HG03469 (cell line): ENCODE data around the gene ANGPTL2.

Experiments
- ATAC-seq: cut with Tn5 transposase; IDR thresholded peaks from one replicate; pipeline ENCODE4 v1.9.1; 2021; ENCODE audit warnings: mild to moderate bottlenecking, moderate library complexity, moderate number of reproducible peaks; ENCODE audit not compliant: unreplicated experiment

The ANGPTL2 gene

DNA sequence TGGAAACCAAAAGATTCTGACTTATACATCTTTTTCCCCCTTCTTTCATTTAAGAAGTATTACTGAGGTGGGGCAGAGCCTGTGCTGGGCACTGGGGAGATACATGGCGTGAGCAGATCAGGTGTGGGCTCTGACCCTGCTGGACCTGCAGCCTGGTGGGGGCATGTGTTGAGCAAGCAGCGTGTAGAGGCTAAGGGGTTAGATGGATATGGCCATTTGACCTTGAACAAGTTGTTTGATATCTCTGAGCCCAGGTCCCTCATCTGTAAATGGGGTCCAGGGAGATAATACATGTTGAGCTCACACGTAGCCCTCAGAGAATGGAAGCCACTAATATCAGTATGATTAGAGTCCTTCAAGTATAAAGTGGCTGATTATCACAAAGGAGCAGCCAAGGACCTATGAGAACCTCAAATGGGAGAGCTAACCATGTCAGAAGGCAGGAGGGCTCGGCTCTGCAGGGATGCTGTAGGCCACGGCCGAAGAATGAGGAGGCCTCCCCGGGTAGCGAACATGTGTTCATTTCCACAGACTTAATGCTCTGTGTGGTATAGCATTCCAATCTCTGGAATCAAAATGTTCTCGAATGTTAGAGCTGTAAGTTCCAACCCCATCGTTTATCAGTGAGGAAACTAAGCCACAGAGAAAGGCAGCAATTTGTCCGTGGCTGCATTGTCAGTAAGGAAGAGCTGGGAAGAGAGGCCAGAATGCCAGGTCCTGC, 15.4 kb upstream of the ANGPTL2 start:
- no peak for ATAC-seq

DNA sequence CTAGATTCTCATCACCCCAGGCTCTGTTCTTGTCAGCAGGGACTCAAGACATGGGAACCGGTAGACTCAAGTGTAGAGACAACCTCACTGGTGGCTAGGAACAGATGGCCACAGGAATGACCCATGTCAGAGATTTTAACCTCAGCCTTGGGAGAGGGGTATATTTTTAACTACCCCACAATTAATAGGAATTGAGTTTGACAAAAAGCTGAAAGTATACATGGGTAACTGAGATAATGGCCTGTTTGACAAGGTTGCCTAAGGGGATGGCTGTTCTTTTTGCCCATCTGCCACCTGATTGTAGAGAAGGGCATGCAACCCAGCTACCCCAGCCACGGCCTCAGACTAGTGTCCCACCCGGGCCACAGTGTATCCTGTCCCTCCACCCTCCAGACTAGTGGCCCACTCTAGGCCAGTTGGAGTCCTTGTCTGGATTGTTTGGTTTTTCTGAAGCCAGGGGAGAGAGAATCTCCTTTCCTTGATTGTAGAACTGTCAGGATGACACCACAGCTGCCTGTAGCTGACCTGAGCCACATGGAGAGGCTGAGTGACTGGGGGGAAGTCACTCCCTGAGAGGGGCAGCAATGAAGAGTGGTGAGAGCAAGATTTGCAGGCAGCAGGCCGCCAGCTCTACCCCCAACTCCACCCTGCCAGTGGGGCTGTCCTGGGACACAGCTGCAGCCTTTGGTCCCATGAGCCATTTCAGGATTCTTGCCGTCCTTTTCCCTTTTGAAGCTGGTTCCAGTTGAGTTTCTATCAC, 14.6 kb upstream of the ANGPTL2 start:
- ATAC-seq = no peak

DNA sequence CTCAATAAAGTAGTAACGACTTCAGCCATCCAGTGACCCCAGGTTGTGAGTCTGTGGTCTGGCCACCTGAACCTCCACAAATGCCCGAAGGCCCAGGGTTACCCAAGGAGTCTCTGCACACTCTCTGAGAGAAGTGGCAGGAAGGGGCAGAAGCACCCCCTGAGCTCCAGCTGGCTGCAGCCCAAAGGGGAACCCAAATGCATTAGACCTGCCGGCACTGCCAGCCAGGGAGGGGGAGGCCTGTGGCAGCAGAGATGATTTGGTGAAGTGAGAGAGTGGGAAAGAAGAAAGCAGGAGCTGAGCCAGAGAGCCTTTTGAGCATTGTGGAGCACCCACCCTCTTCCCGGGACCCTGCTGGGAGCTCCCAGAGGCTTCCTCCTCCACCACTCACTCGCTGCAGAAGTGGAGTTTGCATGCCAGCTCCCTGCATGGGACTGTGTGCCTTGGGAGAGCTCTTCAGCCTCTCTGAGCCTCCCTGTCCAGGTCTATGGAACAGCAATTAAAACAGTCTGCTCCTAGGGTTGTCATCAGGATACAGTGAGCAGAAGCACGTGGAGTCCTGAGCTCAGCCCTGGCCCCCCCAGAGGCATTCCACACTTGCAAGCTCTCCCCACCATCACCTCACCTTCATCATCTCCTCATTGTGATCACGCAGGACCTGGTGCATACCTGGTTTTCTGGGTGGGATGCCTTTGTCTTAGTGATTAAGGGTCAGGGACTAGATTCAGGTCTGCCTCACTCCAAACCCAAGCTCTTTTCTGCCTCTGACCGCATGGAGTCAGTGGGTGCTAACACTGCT, 13.8 kb upstream of the ANGPTL2 start:
- ATAC-seq = no peak

DNA sequence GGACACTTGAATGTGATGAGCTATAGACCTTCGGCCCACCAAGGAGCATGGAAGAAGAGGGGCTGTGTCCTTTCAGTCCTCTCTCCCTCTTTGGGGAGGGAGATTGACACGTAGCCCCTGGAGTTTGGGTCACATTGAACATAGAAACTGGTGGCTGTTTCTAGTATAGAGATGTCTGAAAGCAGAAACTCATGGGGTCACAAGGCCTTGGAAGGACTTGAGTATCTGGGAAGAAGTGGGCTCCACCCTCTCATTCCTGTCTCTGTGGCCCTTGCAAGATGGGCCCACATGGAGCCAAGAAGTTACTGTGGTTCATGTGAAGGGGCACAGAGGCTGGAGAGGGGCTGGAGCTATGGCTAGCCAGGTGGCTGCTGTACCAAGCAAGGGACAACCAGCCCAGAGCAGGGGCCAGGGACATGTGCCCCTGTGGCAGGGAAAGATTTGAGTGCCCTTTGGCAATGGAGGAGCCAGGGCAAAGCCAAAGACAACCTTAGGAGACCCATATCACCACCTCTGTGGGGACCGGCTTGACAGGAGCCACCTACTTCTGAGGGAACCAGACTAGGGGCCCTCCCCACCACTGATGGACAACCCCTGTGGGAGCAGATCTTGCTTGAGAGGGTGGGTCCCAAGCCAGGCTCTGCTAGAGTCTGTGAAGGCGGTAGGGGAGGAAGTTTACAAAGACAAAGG, 12.8 kb upstream of the ANGPTL2 start:
- ATAC-seq = no peak

DNA sequence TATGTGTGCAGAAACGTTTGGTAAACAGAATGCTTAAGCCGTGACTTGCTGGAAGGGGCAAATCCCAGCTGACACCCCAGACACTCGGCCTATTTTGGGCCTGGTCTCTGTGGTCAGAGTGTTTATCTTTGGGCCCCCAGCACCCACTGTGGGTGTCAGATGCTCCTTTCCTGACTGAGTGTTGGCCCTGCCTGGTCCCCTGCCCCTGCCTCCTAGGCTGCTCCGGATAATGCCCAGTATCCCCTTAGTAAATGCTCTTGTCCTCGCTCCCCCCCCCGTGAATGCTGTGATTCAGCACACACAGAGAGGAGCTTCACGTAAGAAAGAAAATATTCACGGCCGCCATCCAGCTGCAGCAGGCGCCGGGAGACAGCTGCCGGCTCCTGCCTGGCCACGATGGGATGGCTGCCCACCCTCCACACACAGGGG, 11.3 kb upstream of the ANGPTL2 start:
- no peak for ATAC-seq

DNA sequence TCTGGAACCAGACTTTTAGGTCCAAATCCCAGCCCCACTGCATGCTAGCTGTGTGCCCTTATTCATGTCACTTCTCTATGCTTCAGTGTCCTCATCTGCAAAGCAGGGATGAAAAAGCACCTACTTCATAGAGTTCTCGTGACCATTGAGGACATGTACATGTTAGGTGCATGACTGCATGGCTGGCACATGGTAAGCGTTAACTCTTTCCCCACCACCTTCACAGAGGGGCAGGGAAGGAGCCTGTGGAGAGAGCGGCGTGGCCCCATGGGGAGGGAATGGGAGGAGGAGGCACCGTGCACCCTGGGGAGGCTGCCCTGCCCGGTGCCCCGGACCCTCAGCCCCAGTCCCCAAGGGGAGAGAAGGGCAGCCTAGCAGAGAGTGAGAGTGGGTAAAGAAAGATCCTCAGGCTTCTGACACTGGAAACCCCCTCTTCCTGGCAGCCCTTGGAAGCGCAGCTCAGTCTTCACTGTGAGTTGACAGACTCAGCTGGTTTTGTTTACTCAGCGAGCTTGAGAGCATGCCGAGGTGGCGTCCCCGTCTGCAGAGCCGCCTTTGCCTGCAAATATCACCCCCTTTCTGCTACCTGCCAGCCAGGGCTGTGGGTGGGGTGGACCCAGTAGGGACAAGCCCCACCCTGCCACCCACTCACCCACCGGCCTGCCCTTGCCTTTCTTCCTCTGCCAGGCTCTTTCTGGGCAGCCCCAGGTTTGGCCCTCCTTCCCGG, 10.6 kb upstream of the ANGPTL2 start:
- ATAC-seq = no peak

DNA sequence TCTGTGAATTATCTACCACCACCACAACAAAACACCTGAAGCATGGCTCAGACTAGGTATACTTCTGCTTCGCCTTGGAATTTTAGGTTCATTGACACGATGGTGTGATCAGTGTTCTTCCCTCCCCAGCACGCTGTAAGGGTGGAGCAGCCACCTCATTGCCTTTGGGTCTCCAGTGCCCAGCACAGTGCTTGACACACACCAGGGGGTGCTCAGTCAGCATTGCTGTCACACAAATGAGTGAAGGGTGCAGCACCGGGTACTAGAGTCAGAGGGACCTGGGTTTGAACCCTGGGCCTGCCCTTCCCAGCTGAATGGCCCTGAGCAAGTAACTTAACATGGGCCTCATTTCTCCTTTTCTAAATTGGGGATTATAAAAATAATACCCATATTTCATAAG, 9.9 kb upstream of the ANGPTL2 start:
- no peak for ATAC-seq

DNA sequence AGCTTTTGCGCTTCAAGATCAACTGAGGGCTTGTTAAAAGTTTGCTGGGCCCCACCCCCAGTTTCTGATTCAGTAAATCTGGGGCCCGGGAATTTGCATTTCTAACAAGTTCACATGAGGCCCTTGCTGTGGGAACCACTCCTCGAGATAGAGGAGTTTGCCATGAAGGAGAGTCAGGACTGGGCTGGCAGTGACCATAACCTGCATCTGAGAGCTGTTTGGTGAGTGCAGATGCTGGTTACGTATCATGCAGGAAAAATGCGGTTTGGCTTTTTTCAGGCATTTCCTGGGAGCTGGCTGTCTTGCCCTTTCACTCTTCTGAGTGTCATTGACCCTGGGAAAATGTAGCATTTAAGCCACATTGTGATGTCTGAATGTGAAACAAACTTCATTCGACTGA, 9.4 kb upstream of the ANGPTL2 start:
- ATAC-seq = no peak

DNA sequence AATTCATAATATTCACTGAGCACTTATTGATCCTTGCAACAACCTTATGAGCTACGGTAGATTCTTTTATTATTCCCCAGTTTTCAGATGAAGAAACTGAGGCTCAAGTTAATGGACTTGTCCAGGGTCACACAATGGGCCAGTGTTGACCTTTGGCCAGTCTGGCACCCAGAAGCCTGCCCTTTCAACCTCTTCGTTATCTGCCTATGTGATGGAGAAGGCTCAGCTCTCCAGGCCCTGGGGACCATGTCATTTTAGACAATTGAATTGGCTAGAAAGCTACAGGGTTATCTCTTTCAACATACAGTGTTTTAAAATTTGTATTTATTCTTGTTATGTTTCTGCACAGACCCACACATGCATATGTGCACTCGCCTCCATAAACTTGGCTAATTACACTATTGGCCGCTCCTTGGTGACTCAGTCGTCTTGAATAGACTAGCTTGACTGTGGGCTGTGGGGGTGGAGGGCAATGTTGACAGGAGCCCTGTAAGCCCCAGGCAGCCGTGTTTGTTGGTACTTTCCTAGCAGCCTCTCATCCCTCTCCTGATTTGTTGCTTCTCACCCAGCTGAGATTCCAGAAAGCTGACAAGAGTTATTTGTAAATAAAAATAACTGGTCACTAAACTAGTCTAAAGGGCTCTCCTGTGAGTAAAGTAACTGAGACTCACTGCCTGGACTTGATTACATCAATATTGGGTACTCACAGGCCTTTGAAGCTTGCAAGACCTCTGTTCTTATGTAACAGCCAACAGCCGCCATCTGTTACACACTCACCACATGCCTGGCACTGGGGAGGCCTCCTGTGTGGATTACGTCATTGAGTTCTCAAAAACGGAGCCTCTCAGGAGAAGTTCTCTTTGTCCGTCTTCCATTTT, 8.5 kb upstream of the ANGPTL2 start:
- no peak for ATAC-seq

DNA sequence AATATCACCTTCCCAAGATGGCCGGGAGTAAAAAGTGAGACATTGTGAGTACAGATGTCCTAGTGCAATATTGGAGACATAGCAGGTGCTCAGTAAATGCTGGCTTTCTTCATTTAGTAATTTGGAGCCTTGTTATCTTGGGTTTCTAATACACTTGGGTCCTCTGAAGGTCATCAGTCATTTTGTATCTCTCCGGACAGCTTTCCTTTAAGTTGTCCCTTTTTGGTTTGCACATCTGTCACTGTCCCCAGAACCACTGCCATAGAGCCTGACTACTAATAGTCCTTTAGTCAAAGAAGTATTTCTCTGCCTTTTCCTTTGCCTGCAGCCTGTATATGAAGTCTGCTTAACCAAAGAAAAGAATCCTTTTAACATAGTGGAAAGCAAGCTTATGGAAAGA, 7.8 kb upstream of the ANGPTL2 start:
- no peak for ATAC-seq

DNA sequence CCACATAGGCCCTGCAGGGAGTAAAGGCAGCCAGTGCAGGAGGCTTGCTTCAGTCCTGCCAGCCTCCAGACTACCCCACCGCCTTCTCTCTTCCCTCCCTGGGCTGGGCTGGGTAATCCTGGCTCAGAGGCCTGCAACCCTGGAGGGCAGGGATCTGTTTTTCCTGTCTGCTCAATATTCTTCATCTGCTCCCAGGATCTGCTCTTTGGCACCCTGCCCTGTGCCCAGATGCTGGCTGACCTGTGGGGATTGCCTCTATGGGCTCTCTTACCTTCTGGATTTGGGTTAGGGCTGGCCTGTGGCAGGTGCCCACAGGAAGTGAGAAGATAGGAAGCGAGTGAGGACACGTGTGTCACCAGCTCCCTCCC, 7.3 kb upstream of the ANGPTL2 start:
- ATAC-seq = no peak

DNA sequence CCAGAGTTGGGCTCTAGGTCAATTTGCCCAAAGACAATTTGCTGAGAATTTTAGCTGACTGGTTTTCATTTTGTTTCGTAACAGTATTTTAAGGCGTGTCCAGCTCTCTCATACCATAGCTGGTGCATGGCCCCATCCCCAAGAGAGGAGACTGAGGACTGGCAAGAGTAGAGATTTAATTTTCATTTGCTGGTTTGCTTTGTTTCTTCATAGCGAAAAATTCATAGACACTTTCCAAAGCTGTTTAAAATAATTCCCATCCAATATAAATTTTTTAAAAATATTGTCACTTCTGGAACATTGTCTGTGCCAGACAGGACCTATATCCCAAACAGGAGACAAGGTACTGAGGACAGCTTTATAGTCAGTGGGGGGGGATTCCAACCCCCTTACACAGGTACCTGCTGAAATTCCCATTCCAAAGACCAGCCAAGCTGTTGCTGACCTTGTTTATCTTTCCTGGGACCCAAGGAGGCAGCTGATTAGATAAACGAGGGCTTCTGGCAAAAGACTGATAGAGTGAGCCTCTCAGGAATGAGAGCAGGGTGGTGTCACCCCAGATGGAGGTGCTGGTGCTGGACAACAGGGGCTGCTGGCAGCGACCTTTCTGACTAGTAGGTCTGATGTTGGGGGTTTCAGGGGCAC, 6.8 kb upstream of the ANGPTL2 start:
- no peak for ATAC-seq

DNA sequence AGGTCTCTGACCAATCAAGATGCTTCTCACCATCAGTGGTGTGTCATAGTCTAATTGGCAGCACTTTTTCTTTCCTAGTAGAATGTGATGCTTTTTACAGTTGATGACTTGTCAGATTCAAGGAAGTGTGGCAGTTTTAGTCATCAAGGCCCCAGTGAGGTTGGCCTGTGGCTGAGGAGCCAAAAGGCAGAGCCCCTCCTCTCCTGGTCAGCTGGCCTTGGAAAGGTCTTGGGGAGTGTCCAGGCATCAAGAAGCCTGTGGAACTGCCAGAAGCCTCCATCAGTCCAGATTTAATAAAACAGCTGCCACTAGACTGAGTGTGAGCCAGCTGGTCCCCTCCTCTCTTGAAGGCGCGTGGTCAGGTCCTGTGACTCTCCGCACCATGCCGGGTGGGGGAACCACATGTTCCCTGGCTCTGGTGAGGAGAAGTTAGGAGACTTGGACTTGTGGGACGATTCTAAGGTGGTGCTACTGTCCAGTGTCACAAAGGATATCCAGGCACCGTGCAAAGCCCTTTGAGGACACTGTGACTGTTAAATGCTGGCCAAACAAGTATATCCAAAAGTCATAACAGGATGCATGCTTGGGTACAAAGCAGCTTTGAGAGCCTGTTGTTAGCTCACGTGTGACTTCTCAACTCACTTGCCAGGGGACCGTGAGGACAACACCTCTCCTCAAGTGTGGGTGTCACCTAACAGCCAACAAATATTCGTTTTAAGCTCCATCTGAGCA, 6.1 kb upstream of the ANGPTL2 start:
- ATAC-seq = no peak

DNA sequence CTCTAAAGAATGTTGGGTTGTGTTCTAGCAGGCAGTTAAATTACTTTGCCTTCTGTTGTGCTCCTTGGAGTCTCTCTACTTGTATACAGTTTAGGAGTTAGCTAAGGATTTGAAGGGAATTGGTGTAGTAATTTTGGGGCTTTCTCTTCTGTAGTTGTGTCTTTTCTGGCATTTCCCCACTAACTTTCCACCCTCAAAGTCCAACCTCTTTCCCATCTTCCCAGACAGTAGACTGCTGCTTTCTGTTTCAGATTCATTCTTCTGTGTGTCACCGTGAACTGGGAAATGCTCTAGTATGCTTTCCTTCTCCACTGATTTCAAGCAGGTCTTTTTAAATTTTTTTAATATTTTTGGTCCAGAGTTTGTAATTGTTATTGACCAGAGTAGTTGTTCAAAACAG, 4.5 kb upstream of the ANGPTL2 start:
- no peak for ATAC-seq

DNA sequence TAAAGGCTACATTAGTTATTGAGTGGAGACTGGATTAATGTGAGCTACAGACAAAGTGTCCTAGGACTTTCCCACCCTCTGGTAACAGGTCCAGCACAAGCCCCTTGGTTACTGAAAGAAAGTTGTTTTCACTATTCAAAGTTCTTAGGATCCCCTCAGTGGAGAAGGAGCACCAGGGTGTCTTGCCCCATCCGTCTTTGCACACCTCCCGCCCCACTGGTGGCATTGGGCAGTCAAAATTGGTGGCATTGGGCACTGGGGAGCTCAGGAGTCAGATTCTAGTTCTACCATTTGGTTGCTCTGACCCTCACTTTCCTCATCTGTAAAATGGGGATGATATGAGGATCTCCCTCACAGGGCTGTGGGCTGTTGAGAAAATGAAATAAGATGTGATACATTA, 2.4 kb upstream of the ANGPTL2 start:
- ATAC-seq = no peak

DNA sequence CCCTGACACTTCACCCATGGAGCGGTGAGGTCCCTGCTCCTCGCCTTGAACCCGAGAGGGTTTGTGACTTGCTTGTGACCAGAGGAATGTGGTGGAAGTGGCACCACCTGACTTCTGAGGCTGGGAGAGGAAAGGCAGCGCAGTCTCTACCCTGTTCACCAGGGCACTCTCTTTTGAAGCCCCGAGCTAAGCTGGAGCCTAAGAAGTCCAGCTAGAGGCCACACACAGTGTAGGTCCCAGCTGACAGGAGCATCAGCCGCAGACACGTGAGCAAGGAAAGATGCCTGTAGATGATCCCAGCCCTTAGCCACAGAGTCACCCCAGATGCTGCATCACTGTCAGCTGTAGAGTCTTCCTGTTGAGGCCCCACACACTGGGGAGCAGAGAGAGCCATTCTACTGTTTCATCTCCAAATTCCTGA, 1.7 kb upstream of the ANGPTL2 start:
- ATAC-seq = no peak

DNA sequence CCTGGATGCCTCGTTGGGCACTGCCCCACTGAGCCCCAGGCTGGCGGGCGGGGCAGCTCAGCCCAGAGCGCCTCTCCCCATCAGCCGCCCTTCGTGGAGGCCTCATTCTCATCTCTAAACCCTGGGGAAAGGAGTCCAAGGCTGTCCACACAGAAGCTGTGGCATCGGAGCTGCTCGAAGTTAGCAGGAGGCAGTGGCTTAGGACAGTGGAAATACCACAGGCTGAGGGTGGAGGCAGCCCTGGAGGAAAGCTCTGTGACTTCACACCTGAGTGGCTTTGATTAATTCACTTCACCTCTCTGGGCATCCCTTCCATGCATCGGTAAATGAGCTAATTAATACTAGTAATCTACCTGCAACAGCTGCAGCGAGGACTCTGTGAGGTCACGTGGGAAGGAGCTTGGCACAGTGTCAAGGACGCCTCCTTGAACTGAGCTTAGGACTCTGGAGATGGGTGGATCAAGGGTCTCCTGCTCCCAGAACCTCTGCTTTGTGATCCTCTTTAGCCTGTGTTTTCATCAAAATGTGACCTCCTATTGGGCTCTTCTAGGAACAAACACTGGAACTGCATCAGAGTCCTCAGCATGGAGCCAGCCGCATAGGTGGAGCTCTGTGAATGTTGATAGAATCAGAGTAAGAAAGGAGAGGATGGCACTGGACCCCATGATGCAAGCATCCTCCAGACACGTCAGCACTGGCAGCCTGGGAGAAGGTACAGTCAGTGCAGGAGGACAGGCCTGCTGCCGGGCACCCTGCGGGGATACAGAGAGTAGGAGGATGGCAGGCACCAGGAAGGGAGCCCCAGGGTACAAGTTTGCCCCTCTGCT, 842 bp upstream of the ANGPTL2 start:
- ATAC-seq = no peak
